Thyroid gland (tissue), 4 donors: ENCODE measurements around the gene RSPH1.

Experiments used
- POLR2A ChIP-seq, 2 donors: fragments of 450-650 bp; IDR thresholded peaks; one replicate each; pipeline ENCODE4 v1.6.1; 2017; ENCODE audit warnings: antibody characterized with exemption in 2 of 2, mild to moderate bottlenecking in 2 of 2, moderate library complexity in 1 of 2
- TF ChIP-seq, protein P1 (sequence below), 6 experiments: fragments of 200-600 bp in 3 of 6; fragments of 450-650 bp in 3 of 6; sonication (generic) in 3 of 6; IDR thresholded peaks; one replicate each; pipeline ENCODE4 v1.5.1; 2016 to 2019; ENCODE audit warnings: antibody characterized with exemption in 6 of 6, mild to moderate bottlenecking in 2 of 6, inconsistent platforms in 1 of 6, moderate library complexity in 1 of 6

DNA sequence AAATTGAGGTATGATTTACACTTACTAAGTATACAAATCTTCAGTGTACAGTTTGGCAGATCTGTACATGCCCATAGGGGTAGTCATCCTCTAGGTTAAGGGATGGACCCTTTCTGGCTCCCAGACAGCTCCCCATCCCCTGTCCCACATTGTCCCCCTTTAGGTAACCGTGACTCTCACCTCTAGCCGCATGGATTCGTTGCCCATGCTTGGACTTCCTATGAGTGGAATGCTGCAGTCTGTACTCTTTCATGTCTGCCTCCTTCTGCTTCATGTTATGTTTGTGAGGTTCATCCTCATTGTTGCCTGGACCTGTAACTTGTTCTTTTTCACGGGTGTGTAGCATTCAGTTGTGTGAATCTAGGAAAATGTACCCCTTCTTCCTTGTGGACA, 37.9 kb upstream of the RSPH1 start:
- TF ChIP-seq, protein P1, sequence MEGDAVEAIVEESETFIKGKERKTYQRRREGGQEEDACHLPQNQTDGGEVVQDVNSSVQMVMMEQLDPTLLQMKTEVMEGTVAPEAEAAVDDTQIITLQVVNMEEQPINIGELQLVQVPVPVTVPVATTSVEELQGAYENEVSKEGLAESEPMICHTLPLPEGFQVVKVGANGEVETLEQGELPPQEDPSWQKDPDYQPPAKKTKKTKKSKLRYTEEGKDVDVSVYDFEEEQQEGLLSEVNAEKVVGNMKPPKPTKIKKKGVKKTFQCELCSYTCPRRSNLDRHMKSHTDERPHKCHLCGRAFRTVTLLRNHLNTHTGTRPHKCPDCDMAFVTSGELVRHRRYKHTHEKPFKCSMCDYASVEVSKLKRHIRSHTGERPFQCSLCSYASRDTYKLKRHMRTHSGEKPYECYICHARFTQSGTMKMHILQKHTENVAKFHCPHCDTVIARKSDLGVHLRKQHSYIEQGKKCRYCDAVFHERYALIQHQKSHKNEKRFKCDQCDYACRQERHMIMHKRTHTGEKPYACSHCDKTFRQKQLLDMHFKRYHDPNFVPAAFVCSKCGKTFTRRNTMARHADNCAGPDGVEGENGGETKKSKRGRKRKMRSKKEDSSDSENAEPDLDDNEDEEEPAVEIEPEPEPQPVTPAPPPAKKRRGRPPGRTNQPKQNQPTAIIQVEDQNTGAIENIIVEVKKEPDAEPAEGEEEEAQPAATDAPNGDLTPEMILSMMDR (IDR thresholded peaks at IDR 0.05): no peak
- no peak for TF ChIP-seq POLR2A (IDR thresholded peaks at IDR 0.05)
